Ramos (cell line): Measurements from ENCODE around the gene ADAD2.

Source experiments
- in situ Hi-C: fragments of 300-500 bp; cut with MboI; formaldehyde crosslinking; loops from one replicate; pipeline ENCODE4 v1.14.3; 2022; ENCODE audit warnings: low sequenced_read_pairs; ENCODE audit not compliant: unreplicated experiment

ADAD2 gene

DNA sequence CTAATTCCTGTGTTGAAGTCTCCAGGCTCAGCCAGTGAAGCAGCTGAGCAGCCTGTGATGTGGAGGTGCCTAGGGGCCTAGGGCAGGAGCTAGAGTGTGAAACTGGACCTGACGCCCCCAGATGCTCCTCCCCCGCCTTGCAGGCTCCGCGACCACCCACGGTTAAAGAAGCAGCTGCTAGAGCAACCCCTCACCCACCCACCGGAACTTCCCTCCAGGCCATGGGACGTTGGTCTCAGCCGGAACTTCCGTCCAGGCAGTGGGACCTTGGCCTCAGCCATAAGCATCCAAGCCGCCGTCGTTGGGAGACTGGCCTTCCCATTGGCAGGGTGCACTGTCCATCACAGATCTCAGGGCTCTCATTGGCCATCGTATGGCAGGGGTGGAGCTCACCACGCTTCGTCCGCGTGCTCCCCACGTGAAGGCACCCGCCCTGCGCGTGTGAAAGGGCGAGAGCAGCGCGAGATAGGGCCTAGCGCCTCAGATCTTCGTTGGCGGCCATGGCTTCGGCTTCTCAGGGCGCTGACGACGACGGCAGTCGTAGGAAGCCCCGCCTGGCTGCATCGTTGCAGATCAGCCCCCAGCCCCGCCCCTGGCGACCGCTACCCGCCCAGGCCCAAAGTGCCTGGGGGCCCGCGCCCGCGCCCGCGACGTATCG is at the start of gene ADAD2:
TSS of gene ADAD2 (plus strand) at position 427 of the 658 bp plus-strand sequence. CDS start at position 501, 74 bp downstream.
- in situ Hi-C loops = no loop called here

- in situ Hi-C loops = no loop called here
Measured at GRCh38 chr16:84143081-84143480, 47.9 kb upstream of the ADAD2 start.

- in situ Hi-C loops = no loop called here
Measured at GRCh38 chr16:84143784-84144199, 47.2 kb upstream of the ADAD2 start.

DNA sequence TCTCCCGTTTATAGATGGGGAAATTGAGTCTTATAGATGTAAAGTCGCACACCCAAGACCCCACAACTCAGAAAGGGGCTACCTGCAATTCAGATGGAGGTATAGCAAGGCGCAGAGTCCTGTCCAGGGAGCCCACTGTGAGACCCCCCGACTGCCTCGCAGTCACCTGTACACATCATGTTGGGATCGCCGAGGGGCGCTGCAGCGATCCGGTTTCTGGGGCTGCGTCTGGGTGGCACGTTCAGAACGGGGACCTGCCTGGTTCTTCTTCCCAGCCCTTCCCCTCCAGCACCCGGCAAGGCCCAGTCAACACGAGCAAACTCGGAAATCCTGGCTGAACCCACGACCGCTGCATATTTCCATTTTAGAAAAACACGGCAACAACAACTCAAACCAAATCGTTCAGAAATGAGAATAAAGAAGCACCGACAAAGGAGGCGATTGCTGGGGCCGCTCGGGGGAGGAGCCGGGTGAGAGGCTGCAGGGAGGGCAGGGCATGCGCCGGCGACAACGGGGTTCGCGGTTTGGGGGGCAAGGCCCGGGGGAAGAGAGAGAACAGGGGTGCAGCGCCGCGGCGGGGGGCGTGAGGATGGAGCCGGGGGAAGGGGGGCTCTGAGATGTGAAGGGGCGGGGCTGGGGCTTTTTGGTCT is 46.6 kb upstream of the ADAD2 start:
- in situ Hi-C loops = no loop called here

GRCh38 chr16:84144859-84145639 is 45.9 kb upstream of the ADAD2 start, which contains the start of the genes DNAAF1 and HSDL1:
DNAAF1 (plus strand) TSS chr16:84145308; CDS start chr16:84145441, 133 bp downstream.
HSDL1 (minus strand) TSS chr16:84145177; CDS start chr16:84131321, 13,856 bp downstream.
- in situ Hi-C loops = no loop called here

DNA sequence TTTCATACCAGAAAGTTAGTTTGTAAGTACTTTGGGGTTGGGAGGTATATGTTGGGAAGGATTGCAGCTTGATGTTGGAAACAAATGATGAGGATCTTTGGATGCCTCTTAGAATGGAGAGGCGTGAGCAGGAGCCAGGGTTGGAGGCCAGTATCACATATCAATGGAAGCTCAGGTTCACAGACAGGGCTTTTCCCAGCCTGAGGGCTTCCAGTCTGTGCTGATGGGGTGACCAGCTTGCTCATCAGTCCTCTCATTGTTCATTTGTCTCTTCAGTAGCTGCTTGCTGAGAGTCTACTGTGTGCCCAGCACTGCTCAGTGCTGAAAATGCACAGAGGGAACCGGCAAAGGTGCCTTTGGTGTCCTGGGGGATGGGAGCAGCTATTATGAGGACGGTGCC is 40.0 kb upstream of the ADAD2 start:
- in situ Hi-C loops = no loop called here

DNA sequence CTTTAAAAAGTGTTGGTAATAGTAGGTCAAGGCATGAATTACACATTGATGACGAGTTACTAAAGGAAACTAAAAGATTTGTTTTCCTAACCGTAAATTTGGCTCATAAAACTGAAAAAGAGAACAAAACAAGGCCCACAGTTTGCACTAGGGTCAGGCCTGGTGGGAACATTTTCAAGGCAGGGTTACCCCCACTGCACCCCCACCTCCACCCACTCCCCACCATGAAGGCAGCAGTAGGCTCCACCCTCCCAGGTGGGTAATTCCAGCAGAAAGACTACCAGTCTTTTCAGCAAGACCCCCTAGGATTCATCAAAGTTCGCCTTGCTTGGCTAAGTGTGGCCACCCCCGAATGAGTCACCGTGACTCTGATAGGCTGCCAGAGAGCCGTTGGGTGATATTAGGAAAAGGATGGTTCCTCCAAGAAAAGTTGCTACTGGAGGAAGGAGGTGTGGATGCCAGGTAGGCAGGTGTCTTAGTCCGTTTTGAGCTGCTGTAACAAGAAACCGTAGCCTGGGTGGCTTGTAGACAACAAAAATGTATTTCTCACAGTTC is 37.2 kb upstream of the ADAD2 start:
- in situ Hi-C loops = no loop called here

GRCh38 chr16:84155226-84155625 is 35.7 kb upstream of the ADAD2 start:
- in situ Hi-C loops = no loop called here

GRCh38 chr16:84155771-84156170 is 35.2 kb upstream of the ADAD2 start:
- in situ Hi-C loops = no loop called here

GRCh38 chr16:84156342-84156784 is 34.6 kb upstream of the ADAD2 start:
- in situ Hi-C loops = no loop called here

- in situ Hi-C loops = no loop called here
Measured at GRCh38 chr16:84159007-84159406, 31.9 kb upstream of the ADAD2 start.

GRCh38 chr16:84159800-84160199 is 31.2 kb upstream of the ADAD2 start:
- in situ Hi-C loops = no loop called here

- in situ Hi-C loops = no loop called here
Measured at GRCh38 chr16:84161037-84161436, 29.9 kb upstream of the ADAD2 start.

- in situ Hi-C loops = no loop called here
Measured at GRCh38 chr16:84161801-84162200, 29.2 kb upstream of the ADAD2 start.

DNA sequence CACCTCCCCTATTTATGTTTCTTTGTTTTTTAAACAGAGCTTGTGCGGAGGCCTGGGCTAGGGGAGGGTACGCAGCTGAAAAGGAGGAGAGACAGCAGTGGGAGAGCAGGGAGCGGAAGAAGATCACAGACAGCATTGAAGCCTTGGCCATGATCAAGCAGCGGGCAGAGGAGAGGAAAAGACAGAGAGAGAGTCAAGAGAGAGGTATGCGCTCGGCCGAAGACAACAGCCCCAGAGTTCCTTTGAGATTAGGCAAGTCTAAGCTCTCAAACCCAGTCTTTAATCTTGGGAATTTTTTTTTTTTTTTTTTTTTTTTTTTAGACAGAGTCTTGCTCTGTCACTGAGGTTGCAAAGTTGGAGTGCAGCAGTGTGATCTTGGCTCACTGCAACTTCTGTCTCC is 25.2 kb upstream of the ADAD2 start:
- in situ Hi-C loops = no loop called here

- in situ Hi-C loops = no loop called here
Measured at GRCh38 chr16:84166796-84167695, 23.9 kb upstream of the ADAD2 start.

DNA sequence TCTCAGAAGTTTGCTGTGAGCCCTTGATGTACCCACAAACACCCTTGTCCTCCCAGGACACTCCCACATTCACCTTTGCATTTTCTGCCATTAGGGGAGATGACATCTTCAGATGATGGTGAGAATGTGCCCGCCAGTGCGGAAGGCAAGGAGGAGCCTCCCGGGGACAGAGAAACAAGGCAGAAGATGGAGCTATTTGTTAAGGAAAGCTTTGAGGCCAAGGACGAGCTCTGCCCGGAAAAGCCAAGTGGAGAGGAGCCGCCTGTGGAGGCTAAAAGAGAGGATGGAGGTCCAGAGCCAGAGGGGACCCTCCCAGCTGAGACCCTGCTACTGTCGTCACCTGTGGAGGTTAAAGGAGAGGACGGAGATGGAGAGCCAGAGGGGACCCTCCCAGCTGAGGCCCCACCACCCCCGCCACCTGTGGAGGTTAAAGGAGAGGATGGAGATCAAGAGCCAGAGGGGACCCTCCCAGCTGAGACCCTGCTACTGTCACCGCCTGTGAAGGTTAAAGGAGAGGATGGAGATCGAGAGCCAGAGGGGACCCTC is 21.1 kb upstream of the ADAD2 start:
- in situ Hi-C loops = no loop called here

DNA sequence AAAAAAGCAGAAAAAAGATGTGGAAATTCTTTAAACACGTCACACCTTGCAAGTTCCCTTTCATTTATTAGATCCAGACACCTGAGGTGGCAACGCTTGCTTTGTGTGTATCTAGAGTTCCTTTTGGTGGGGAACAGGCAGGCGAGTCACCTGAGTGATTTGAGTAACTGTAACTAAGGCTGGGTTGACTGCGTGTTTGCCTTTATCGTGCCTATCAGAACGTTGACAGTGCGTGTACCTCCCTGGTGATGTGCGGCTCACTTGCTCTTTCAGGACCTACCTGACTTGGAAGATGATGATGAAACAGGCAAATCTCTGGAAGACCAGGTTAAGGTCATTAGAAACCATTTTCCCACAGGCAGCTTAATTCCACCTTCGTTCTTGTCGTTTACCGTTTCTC is 16.6 kb upstream of the ADAD2 start:
- in situ Hi-C loops = no loop called here

DNA sequence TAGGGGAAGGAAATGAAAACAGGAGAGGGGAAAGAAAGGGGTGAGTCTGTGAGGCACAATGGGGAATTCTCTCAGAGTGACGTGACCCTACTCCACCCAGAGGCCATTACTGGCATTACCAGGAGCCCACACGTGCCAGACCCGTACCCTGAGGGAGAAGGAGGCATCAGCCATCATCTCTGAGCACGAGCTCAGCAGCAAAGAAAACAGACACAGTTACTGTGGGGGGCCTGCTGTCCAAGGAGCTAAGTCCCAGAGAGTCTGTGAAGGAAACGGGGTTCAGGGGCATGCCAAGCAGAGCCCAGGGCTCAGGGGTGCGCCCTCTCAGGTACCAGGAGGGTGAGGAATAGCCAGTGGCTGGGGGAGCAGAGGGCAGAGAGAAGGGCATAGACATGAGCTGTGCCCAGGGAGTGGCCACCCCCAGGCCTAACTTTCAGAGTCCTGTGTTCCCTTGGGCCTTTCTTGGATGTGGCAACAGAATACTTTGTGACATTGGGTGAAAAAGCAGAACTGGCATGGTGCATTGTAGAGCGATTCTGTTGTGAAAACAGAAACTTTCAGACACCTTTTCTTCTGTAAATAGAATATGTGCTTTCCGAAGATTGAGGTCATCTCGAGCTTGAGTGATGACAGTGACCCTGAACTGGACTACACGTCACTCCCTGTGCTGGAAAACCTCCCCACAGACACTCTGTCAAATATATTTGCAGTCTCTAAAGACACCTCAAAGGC is 15.4 kb upstream of the ADAD2 start:
- in situ Hi-C loops = no loop called here
